ENCODE data around the gene ZYG11B.

The ZYG11B gene

GRCh38 chr1:52753169-52753568 is 26.9 kb downstream of the ZYG11B start:
- no peak for DNase-seq (ENCODE audit: low read depth in 2 of 2)
- H3K4me3 ChIP-seq (replicated peaks in 1 of 2; ENCODE audit: low read depth in 2 of 2, low read length in 2 of 2) = no peak overlapping the region
- TF ChIP-seq CTCF (IDR thresholded peaks at IDR 0.05; ENCODE audit: low read depth, low read length) = no peak

GRCh38 chr1:52756020-52756419 is 29.8 kb downstream of the ZYG11B start:
- no peak for TF ChIP-seq CTCF (IDR thresholded peaks at IDR 0.05; ENCODE audit: low read depth, low read length)
- no peak for DNase-seq (ENCODE audit: low read depth in 2 of 2)
- no peak overlapping the region for H3K4me3 ChIP-seq (replicated peaks in 1 of 2; ENCODE audit: low read depth in 2 of 2, low read length in 2 of 2)

- no peak overlapping the region for H3K4me3 ChIP-seq (replicated peaks in 1 of 2; ENCODE audit: low read depth in 2 of 2, low read length in 2 of 2)
Measured at GRCh38 chr1:52759908-52760307, 33.7 kb downstream of the ZYG11B start.

GRCh38 chr1:52767596-52768280 is 41.5 kb downstream of the ZYG11B start:
- no peak for TF ChIP-seq CTCF (IDR thresholded peaks at IDR 0.05; ENCODE audit: low read depth, low read length)
- DNase-seq (ENCODE audit: low read depth in 2 of 2) = no peak

More at GRCh38 chr1:52759908-52760307, 33.7 kb downstream of the ZYG11B start:
- TF ChIP-seq CTCF (IDR thresholded peaks at IDR 0.05; ENCODE audit: low read depth, low read length) = no peak
- DNase-seq (ENCODE audit: low read depth in 2 of 2) = no peak

GRCh38 chr1:52769346-52770033 is 43.2 kb downstream of the ZYG11B start:
- no peak overlapping the region for H3K4me3 ChIP-seq (replicated peaks in 1 of 2; ENCODE audit: low read depth in 2 of 2, low read length in 2 of 2)
- no peak for TF ChIP-seq CTCF (IDR thresholded peaks at IDR 0.05; ENCODE audit: low read depth, low read length)
- DNase-seq (ENCODE audit: low read depth in 2 of 2) = no peak

More at GRCh38 chr1:52767596-52768280, 41.5 kb downstream of the ZYG11B start:
- no peak overlapping the region for H3K4me3 ChIP-seq (replicated peaks in 1 of 2; ENCODE audit: low read depth in 2 of 2, low read length in 2 of 2)

- H3K4me3 ChIP-seq (replicated peaks in 1 of 2; ENCODE audit: low read depth in 2 of 2, low read length in 2 of 2) = no peak overlapping the region
- no peak for TF ChIP-seq CTCF (IDR thresholded peaks at IDR 0.05; ENCODE audit: low read depth, low read length)
- no peak for DNase-seq (ENCODE audit: low read depth in 2 of 2)
Measured at GRCh38 chr1:52771384-52771783, 45.1 kb downstream of the ZYG11B start.

Measured in cardiac fibroblast (primary cell).